Lower lobe of right lung (tissue), 2 donors: ENCODE data around the gene DMC1. TPM values are rescaled to one million over a fixed set of nuclear protein-coding genes. Genes with fewer than 3 reads are reported as not detected.
"Not testable (repeated sequence)": the region's sequence is repeated elsewhere in the genome, so short reads cannot be mapped to it uniquely, and the experiment has no call there.

Experiments used
- ATAC-seq, 2 donors: fragments of 200-7000 bp; cut with Tn5 transposase; one replicate each; pipeline ENCODE4 v1.9.1; 2020 to 2022; ENCODE audit warnings: mild to moderate bottlenecking in 2 of 2, moderate library complexity in 2 of 2
- DNase-seq: peaks from one replicate; pipeline ENCODE4 v3.0.0-alpha.2; 2020
- H3K27ac ChIP-seq: fragments of 200-600 bp; one replicate; pipeline ENCODE4 v1.8.0; 2022
- H3K27me3 ChIP-seq: fragments of 200-600 bp; one replicate; pipeline ENCODE4 v1.8.0; 2022; ENCODE audit warnings: low read depth
- H3K36me3 ChIP-seq: fragments of 200-600 bp; one replicate; pipeline ENCODE4 v1.8.0; 2022; ENCODE audit warnings: mild to moderate bottlenecking
- H3K4me1 ChIP-seq: fragments of 200-600 bp; one replicate; pipeline ENCODE4 v1.8.0; 2022
- H3K4me3 ChIP-seq: fragments of 200-600 bp; one replicate; pipeline ENCODE4 v1.8.0; 2022; ENCODE audit warnings: mild to moderate bottlenecking
- H3K9me3 ChIP-seq: fragments of 200-600 bp; one replicate; pipeline ENCODE4 v1.8.0; 2022
- intact Hi-C: fragments of 100-400 bp; cut with DNase I; formaldehyde crosslinking; loops from one replicate; pipeline ENCODE4 v1.11.0; 2022
- total RNA-seq: library from RNA; stranded (reverse); fragmentation: NEBNext Ultra II Directional; extraction: Animal tissue kit (Norgen Biotek cat#: 25700); gene quantifications from one replicate; pipeline ENCODE4 v1.2.1, GENCODE V29; 2021
- TF ChIP-seq, protein P1 (sequence below): fragments of 200-600 bp; IDR thresholded peaks from one replicate; pipeline ENCODE4 v1.8.0; 2022; ENCODE audit warnings: antibody characterized with exemption, mild to moderate bottlenecking
- donor health status: DM: no; HTN: yes; CAD: no; lungs with severe emphysema.

The DMC1 gene
- total RNA-seq, 1 donor from 2014 or later = 0.97 TPM

DNA sequence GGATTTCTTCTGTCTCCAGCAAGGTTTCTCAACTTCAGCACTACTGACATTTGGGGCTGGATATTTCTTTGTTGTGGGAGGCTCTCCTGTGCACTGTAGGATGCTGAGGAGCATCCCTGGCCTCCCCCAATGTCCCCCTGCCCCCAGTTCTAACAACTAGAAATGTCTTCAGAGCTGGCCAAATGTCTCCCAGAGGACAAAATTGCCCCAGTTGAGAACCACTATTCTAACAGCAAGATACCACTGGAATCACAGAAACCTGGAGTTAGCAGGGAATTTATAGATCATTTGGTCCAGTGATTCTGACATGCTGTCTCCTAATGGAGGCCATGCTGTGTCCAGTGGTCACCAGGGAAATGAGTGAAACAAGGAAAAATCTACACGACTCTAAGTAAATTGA, 32.2 kb upstream of the DMC1 start:
- intact Hi-C loops = no loop called here
- H3K4me1 ChIP-seq = no peaks in the 10 kb centered on the region
- H3K27ac ChIP-seq = no peak overlapping the region
- DNase-seq (no peak), ATAC-seq (no peak)
- TF ChIP-seq, protein P1, sequence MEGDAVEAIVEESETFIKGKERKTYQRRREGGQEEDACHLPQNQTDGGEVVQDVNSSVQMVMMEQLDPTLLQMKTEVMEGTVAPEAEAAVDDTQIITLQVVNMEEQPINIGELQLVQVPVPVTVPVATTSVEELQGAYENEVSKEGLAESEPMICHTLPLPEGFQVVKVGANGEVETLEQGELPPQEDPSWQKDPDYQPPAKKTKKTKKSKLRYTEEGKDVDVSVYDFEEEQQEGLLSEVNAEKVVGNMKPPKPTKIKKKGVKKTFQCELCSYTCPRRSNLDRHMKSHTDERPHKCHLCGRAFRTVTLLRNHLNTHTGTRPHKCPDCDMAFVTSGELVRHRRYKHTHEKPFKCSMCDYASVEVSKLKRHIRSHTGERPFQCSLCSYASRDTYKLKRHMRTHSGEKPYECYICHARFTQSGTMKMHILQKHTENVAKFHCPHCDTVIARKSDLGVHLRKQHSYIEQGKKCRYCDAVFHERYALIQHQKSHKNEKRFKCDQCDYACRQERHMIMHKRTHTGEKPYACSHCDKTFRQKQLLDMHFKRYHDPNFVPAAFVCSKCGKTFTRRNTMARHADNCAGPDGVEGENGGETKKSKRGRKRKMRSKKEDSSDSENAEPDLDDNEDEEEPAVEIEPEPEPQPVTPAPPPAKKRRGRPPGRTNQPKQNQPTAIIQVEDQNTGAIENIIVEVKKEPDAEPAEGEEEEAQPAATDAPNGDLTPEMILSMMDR = no peak
- no peak overlapping the region for H3K4me3 ChIP-seq
- no peaks in the 10 kb centered on the region for H3K36me3 ChIP-seq
- no peaks in the 10 kb centered on the region for H3K27me3 ChIP-seq
- no peaks in the 10 kb centered on the region for H3K9me3 ChIP-seq

DNA sequence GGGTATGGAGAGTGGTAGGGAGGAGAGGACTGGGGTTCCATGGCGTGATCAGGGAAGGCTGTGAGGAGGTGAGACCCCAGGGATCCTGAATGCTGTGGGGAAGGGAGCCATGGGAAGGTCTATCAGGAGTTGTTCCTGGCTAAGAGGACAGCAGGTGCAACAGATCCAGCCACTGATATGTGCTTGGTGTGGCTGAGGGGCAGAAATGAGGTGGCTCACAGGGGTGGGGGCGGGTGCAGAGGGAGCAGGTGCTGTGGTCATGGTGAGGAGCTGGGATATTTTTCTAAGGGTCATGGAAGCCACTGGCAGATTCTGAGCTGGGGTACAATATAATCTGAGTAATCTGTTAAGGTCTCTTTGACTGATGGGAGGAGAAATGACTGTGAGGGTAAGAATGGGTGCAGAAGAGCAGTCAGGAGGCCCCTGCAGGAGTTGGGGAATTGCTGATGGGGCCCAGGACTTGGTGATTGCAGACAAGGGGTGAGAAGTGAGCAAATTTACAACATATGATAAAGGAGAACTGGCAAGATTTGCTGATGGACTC, 31.3 kb upstream of the DMC1 start:
- no peak for ATAC-seq
- no peaks in the 10 kb centered on the region for H3K27me3 ChIP-seq
- H3K4me3 ChIP-seq = no peak overlapping the region
- intact Hi-C loops = no loop called here
- DNase-seq = no peak
- H3K36me3 ChIP-seq = no peaks in the 10 kb centered on the region
- no peaks in the 10 kb centered on the region for H3K4me1 ChIP-seq
- no peaks in the 10 kb centered on the region for H3K9me3 ChIP-seq
- TF ChIP-seq, protein P1 = no peak
- H3K27ac ChIP-seq = no peak overlapping the region

DNA sequence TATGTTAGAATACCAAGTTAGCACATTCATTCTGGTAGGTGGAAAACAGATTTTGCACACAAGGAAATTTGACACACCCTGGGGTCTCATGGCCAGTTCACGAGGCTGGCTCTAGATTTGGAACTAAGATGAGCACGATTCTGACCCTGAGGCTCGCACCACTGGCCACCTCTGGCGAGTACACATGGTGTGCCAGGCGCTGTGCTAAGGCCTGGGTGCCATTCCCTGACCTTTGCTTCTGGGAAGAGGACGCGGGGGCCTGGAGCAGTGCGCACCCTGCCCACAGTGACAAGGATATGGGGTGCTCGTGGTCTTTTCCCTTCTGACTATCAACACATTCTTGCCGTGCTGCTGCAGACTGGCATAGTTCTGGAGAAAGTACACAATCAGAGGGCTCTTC, 29.5 kb upstream of the DMC1 start:
- Histone ChIP-seq H3K27ac (no peak overlapping the region), H3K4me1 (no peaks in the 10 kb centered on the region), H3K9me3 (no peaks in the 10 kb centered on the region), H3K36me3 (no peaks in the 10 kb centered on the region), H3K4me3 (no peak overlapping the region), H3K27me3 (no peaks in the 10 kb centered on the region)
- intact Hi-C loops = no loop called here
- ATAC-seq (no peak), DNase-seq (no peak)
- TF ChIP-seq, protein P1 = no peak

DNA sequence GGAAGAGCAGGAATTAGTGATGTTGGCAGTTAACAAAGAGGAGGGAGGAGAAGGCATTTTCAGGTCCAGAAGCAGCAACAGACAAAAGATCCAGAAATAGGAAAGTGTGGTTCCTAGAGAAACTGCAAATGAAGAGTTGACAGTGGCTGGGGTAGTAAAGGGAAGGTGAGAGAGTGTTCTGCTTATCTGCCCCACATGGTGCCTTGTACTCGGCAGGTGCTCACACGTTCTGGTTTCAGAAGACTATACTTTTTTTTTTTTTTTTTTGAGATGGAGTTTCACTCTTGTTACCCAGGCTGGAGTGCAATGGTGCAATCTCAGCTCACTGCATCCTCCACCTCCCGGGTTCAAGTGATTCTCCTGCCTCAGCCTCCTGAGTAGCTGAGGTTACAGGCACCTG, 12.9 kb upstream of the DMC1 start:
- H3K36me3 ChIP-seq, H3K27ac ChIP-seq, intact Hi-C loops, DNase-seq, H3K4me1 ChIP-seq, ATAC-seq, H3K4me3 ChIP-seq, H3K9me3 ChIP-seq: not testable (repeated sequence)
- peaks cover 13% of the 10 kb centered on the region for H3K27me3 ChIP-seq

DNA sequence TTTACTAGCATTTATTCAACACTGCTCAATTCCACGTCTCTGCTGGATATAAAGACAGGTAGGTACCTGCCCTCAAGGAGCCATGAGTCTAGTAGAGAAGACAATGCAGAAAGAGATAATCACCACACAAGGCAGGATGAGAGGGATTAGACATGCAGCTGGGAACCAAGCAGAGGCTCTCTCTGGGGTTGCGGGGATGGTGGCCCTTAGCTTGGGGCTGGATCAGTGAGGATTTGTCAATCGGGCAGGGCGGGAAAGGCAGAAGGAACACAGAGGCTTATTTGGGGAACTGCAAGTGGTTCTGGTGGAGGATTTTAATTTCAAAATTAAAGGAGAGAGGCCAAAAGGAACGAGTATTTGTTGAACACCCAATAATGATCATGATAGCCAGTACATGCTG, 8.5 kb upstream of the DMC1 start:
- Histone ChIP-seq H3K27ac (no peak overlapping the region), H3K36me3 (no peaks in the 10 kb centered on the region), H3K9me3 (no peaks in the 10 kb centered on the region), H3K27me3 (peaks cover 13% of the 10 kb centered on the region), H3K4me1 (no peaks in the 10 kb centered on the region), H3K4me3 (no peak overlapping the region)
- ATAC-seq (no peak), DNase-seq (no peak)
- intact Hi-C loops = no loop called here
- TF ChIP-seq, protein P1 = no peak

DNA sequence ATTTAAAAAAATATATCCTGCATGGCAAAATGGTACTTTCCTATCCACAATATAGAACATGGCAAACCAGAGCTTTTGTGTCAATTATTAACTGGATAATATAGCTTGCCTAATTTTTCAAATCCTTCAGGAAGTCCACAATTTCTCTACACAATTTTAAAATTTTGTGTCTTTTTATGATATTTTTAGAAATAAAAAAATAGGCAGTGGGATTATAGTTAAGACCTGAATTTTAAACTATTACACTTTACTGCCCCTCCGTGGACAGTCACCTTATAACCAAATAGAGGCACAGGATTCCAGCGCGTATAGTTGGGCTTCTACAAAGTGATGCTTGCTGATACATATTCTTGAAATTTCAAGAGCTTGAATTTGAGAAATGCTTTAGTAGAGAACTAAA, 2.1 kb upstream of the DMC1 start:
- ATAC-seq = no peak
- Histone ChIP-seq H3K4me1 (peaks cover 13% of the 10 kb centered on the region), H3K4me3 (no peak overlapping the region), H3K27ac (no peak overlapping the region), H3K27me3 (no peaks in the 10 kb centered on the region), H3K36me3 (no peaks in the 10 kb centered on the region), H3K9me3 (no peaks in the 10 kb centered on the region)
- TF ChIP-seq, protein P1 = peak; percentile 60
- no peak for DNase-seq
- intact Hi-C loops = no loop called here
